Breast epithelium (tissue), 4 donors: ENCODE data around the gene STARD8. TPM values are rescaled to one million over a fixed set of nuclear protein-coding genes. Genes with fewer than 3 reads are reported as not detected.
"Not testable (repeated sequence)": the region's sequence is repeated elsewhere in the genome, so short reads cannot be mapped to it uniquely, and the experiment has no call there.

Experiments
- DNase-seq, 2 donors: peaks; one replicate each; pipeline ENCODE4 v3.0.0-alpha.2; 2019; ENCODE audit warnings: low spot score in 2 of 2
- H3K27ac ChIP-seq, 2 donors: fragments of 200-600 bp; sonication (generic) in 1 of 2; one replicate each; pipeline ENCODE4 v1.5.1; 2016 to 2019; ENCODE audit warnings: mild to moderate bottlenecking in 1 of 2
- H3K27me3 ChIP-seq, 2 donors: fragments of 200-600 bp; sonication (generic) in 1 of 2; one replicate each; pipeline versions ENCODE4 v1.5.1 to v1.6.0; 2017 to 2019; ENCODE audit warnings: control low read depth in 1 of 2, mild to moderate bottlenecking in 1 of 2
- H3K36me3 ChIP-seq: fragments of 200-600 bp; one replicate; pipeline ENCODE4 v1.5.1; 2019
- H3K4me1 ChIP-seq, 2 donors: fragments of 200-600 bp; sonication (generic); one replicate each; pipeline ENCODE4 v1.5.1; 2016 to 2019; ENCODE audit warnings: control low read depth in 1 of 2
- H3K4me3 ChIP-seq, 3 donors: fragments of 200-600 bp; sonication (generic); 1 replicate in 2 of 3; 2 replicates in 1 of 3; pipeline ENCODE4 v1.5.1; 2016 to 2019; ENCODE audit warnings: mild to moderate bottlenecking in 3 of 3, moderate library complexity in 2 of 3
- H3K9me3 ChIP-seq, 2 donors: fragments of 200-600 bp; sonication (generic) in 1 of 2; one replicate each; pipeline ENCODE4 v1.5.1; 2016 to 2019; ENCODE audit warnings: control low read depth in 1 of 2
- CTCF ChIP-seq, 3 donors: fragments of 450-650 bp; IDR thresholded peaks; one replicate each; pipeline ENCODE4 v1.5.1; 2016 to 2017; ENCODE audit warnings: antibody characterized with exemption in 3 of 3, mild to moderate bottlenecking in 3 of 3, moderate library complexity in 3 of 3
- POLR2A ChIP-seq: fragments of 450-650 bp; IDR thresholded peaks from one replicate; pipeline ENCODE4 v1.6.1; 2016; ENCODE audit warnings: antibody characterized with exemption, mild to moderate bottlenecking, moderate library complexity
- POLR2AphosphoS5 ChIP-seq, 3 donors: sonication (generic); formaldehyde crosslinking; IDR thresholded peaks; one replicate each; pipeline ENCODE4 v1.6.1; 2017; ENCODE audit warnings: antibody characterized with exemption in 3 of 3
- intact Hi-C: fragments of 100-400 bp; cut with DNase I; formaldehyde crosslinking; loops from one replicate; pipeline ENCODE4 v1.15.1; 2023; ENCODE audit warnings: low total_unique reads
- total RNA-seq, 3 donors: library from RNA; depleted of rRNA; stranded (reverse); fragments of >200 nt; gene quantifications; one replicate each; pipeline ENCODE4 v1.1.0, GENCODE V29; 2016

STARD8 gene
- total RNA-seq, 3 donors from 2014 or later = 6.4 to 18.7 (median 9.2) TPM

- Histone ChIP-seq H3K27me3 (peaks cover 0 to 57% of the 10 kb centered on the region in 2 donors), H3K4me1 (no peaks in the 10 kb centered on the region), H3K4me3 (no peak overlapping the region), H3K27ac (no peak overlapping the region), H3K9me3 (no peaks in the 10 kb centered on the region), H3K36me3 (no peaks in the 10 kb centered on the region)
- no peak for DNase-seq
- no peak for TF ChIP-seq POLR2AphosphoS5 (IDR thresholded peaks at IDR 0.05)
- no peak for TF ChIP-seq POLR2A
- no peak for TF ChIP-seq CTCF (IDR thresholded peaks at IDR 0.05)
- intact Hi-C loops = loop anchor here (1.0 kb wide), 1 partner anchor 42 kb away; no protein-coding TSS in a partner anchor
Observed at GRCh38 chrX:68652326-68653170, 5.1 kb downstream of the STARD8 start.

GRCh38 chrX:68654693-68655092 is 7.2 kb downstream of the STARD8 start:
- no peak overlapping the region for H3K27ac ChIP-seq
- TF ChIP-seq CTCF (IDR thresholded peaks at IDR 0.05) (no peak), POLR2AphosphoS5 (IDR thresholded peaks at IDR 0.05) (no peak), POLR2A (no peak)
- intact Hi-C loops = no loop called here

GRCh38 chrX:68656473-68656872 is 9.0 kb downstream of the STARD8 start:
- intact Hi-C loops = loop anchor here (1.0 kb wide), 1 partner anchor 16 kb away; no protein-coding TSS in a partner anchor
- H3K27me3 ChIP-seq = peaks cover 0 to 53% of the 10 kb centered on the region in 2 donors
- H3K4me1 ChIP-seq, H3K36me3 ChIP-seq, DNase-seq, H3K27ac ChIP-seq, H3K4me3 ChIP-seq, H3K9me3 ChIP-seq: not testable (repeated sequence)

More at GRCh38 chrX:68654693-68655092, 7.2 kb downstream of the STARD8 start:
- no peaks in the 10 kb centered on the region for H3K9me3 ChIP-seq
- no peaks in the 10 kb centered on the region for H3K36me3 ChIP-seq
- H3K4me1 ChIP-seq = no peaks in the 10 kb centered on the region
- no peak for DNase-seq
- H3K4me3 ChIP-seq = no peak overlapping the region
- peaks cover 0 to 48% of the 10 kb centered on the region in 2 donors for H3K27me3 ChIP-seq

- no peak for DNase-seq
- H3K4me1 ChIP-seq = no peaks in the 10 kb centered on the region
- H3K27ac ChIP-seq = peak overlapping the region in 1 of 2 donors; percentile 20
- H3K9me3 ChIP-seq = no peaks in the 10 kb centered on the region
- peaks cover 0 to 49% of the 10 kb centered on the region in 2 donors for H3K27me3 ChIP-seq
- intact Hi-C loops = no loop called here
- no peak overlapping the region for H3K4me3 ChIP-seq
- no peaks in the 10 kb centered on the region for H3K36me3 ChIP-seq
- TF ChIP-seq POLR2AphosphoS5 (IDR thresholded peaks at IDR 0.05) (no peak), CTCF (IDR thresholded peaks at IDR 0.05) (no peak), POLR2A (no peak)
Observed at GRCh38 chrX:68658530-68658929, 11.1 kb downstream of the STARD8 start.

GRCh38 chrX:68659385-68659784 is 11.9 kb downstream of the STARD8 start:
- intact Hi-C loops = no loop called here
- Histone ChIP-seq H3K27ac (peak overlapping the region in 1 of 2 donors; percentile 20), H3K36me3 (no peaks in the 10 kb centered on the region), H3K4me3 (no peak overlapping the region), H3K9me3 (no peaks in the 10 kb centered on the region), H3K27me3 (peaks cover 0 to 44% of the 10 kb centered on the region in 2 donors), H3K4me1 (no peaks in the 10 kb centered on the region)
- TF ChIP-seq CTCF (IDR thresholded peaks at IDR 0.05) (no peak), POLR2A (no peak), POLR2AphosphoS5 (IDR thresholded peaks at IDR 0.05) (no peak)
- DNase-seq = no peak
